Mesenchymal stem cell (in vitro differentiated cells and primary cell): Measurements from ENCODE around the gene COQ9.

Experiments
- DNase-seq: peaks from one replicate; pipeline ENCODE4 v3.0.0-alpha.2; 2013
- H2AFZ ChIP-seq: one replicate; pipeline ENCODE4 v1.6.1; 2013; ENCODE audit warnings: low read depth, mild to moderate bottlenecking, control low read depth, inconsistent platforms, low read length, moderate library complexity
- H2AK5ac ChIP-seq: 2 replicates; pipeline ENCODE4 v1.6.1; 2013; ENCODE audit warnings: low read length, moderate library complexity, mild to moderate bottlenecking, inconsistent platforms; ENCODE audit not compliant: severe bottlenecking
- H2BK120ac ChIP-seq: one replicate; pipeline ENCODE4 v1.6.1; 2013; ENCODE audit warnings: low read depth, mild to moderate bottlenecking, inconsistent platforms, low read length, moderate library complexity
- H2BK12ac ChIP-seq, 2 experiments: one replicate each; pipeline ENCODE4 v1.6.1; 2013; ENCODE audit warnings: inconsistent platforms in 2 of 2, low read length in 2 of 2, mild to moderate bottlenecking in 2 of 2, moderate library complexity in 2 of 2, control low read depth in 1 of 2
- H2BK15ac ChIP-seq: one replicate; pipeline ENCODE4 v1.6.1; 2013; ENCODE audit warnings: mild to moderate bottlenecking, low read depth, inconsistent platforms; ENCODE audit not compliant: poor library complexity, severe bottlenecking
- H2BK5ac ChIP-seq: 2 replicates; pipeline ENCODE4 v1.6.1; 2013; ENCODE audit warnings: low read depth, mild to moderate bottlenecking, low read length, control low read depth, inconsistent platforms; ENCODE audit not compliant: poor library complexity, severe bottlenecking
- H3K14ac ChIP-seq, 2 experiments: one replicate each; pipeline ENCODE4 v1.6.1; 2013; ENCODE audit warnings: inconsistent platforms in 2 of 2, low read length in 2 of 2, control low read depth in 1 of 2, mild to moderate bottlenecking in 1 of 2, moderate library complexity in 1 of 2
- H3K18ac ChIP-seq, 2 experiments: one replicate each; pipeline ENCODE4 v1.6.1; 2013; ENCODE audit warnings: inconsistent platforms in 2 of 2, low read length in 2 of 2, control low read depth in 1 of 2, low read depth in 1 of 2, mild to moderate bottlenecking in 1 of 2
- H3K23ac ChIP-seq, 2 experiments: one replicate each; pipeline ENCODE4 v1.6.1; 2013; ENCODE audit warnings: inconsistent platforms in 2 of 2, low read length in 2 of 2, mild to moderate bottlenecking in 2 of 2, moderate library complexity in 2 of 2, control low read depth in 1 of 2
- H3K27ac ChIP-seq: 2 replicates; pipeline ENCODE4 v1.5.1; 2013; ENCODE audit warnings: mild to moderate bottlenecking, moderate library complexity, low read length, control low read depth, inconsistent platforms; ENCODE audit not compliant: poor library complexity, severe bottlenecking
- H3K27me3 ChIP-seq, 2 experiments: 2 replicates each; pipeline versions ENCODE4 v1.6.1 to v1.7.0; 2013; ENCODE audit warnings: low read length in 2 of 2, mild to moderate bottlenecking in 2 of 2, moderate library complexity in 2 of 2, control low read depth in 1 of 2, inconsistent platforms in 1 of 2; ENCODE audit not compliant: control insufficient read depth in 1 of 2, insufficient read depth in 1 of 2
- H3K36me3 ChIP-seq, 2 experiments: 2 replicates each; pipeline versions ENCODE4 v1.6.1 to v1.7.0; 2013; ENCODE audit warnings: low read length in 2 of 2, control low read depth in 1 of 2, inconsistent platforms in 1 of 2, low read depth in 1 of 2, mild to moderate bottlenecking in 1 of 2; ENCODE audit not compliant: insufficient read depth in 2 of 2, control insufficient read depth in 1 of 2
- H3K4ac ChIP-seq, 2 experiments: one replicate each; pipeline ENCODE4 v1.6.1; 2013; ENCODE audit warnings: inconsistent platforms in 2 of 2, low read length in 2 of 2, mild to moderate bottlenecking in 2 of 2, moderate library complexity in 2 of 2, control low read depth in 1 of 2, low read depth in 1 of 2
- H3K4me1 ChIP-seq: 2 replicates; pipeline ENCODE4 v1.6.1; 2013; ENCODE audit warnings: low read depth, low read length, control low read depth; ENCODE audit not compliant: control insufficient read depth, insufficient read depth
- H3K4me2 ChIP-seq: 2 replicates; pipeline ENCODE4 v1.6.1; 2013; ENCODE audit warnings: low read length, mild to moderate bottlenecking, inconsistent platforms; ENCODE audit not compliant: poor library complexity, severe bottlenecking
- H3K4me3 ChIP-seq, 2 experiments: 2 replicates each; pipeline versions ENCODE4 v1.5.1 to v1.7.0; 2013; ENCODE audit warnings: low read length in 2 of 2, mild to moderate bottlenecking in 2 of 2, control low read depth in 1 of 2, low read depth in 1 of 2; ENCODE audit not compliant: insufficient read depth in 1 of 2
- H3K79me1 ChIP-seq: replicated peaks from 2 replicates; pipeline ENCODE4 v1.6.1; 2013; ENCODE audit warnings: mild to moderate bottlenecking, control low read depth, low read length, inconsistent platforms; ENCODE audit not compliant: poor library complexity, severe bottlenecking
- H3K9ac ChIP-seq: 2 replicates; pipeline ENCODE4 v1.7.0; 2013; ENCODE audit warnings: mild to moderate bottlenecking, low read length, moderate library complexity
- H3K9me3 ChIP-seq: 2 replicates; pipeline ENCODE4 v1.7.0; 2013; ENCODE audit warnings: mild to moderate bottlenecking, low read length; ENCODE audit not compliant: control insufficient read depth
- H4K8ac ChIP-seq: one replicate; pipeline ENCODE4 v1.6.1; 2013; ENCODE audit warnings: inconsistent platforms, mild to moderate bottlenecking, low read length, moderate library complexity
- H4K91ac ChIP-seq: one replicate; pipeline ENCODE4 v1.6.1; 2013; ENCODE audit warnings: mild to moderate bottlenecking, low read length, inconsistent platforms
- WGBS: methylation state at CpG from one replicate; pipeline ENCODE4 v1.1.7; 2013; ENCODE audit warnings: mixed read lengths; 5-methylcytosine and 5-hydroxymethylcytosine counted together

The COQ9 gene

DNA sequence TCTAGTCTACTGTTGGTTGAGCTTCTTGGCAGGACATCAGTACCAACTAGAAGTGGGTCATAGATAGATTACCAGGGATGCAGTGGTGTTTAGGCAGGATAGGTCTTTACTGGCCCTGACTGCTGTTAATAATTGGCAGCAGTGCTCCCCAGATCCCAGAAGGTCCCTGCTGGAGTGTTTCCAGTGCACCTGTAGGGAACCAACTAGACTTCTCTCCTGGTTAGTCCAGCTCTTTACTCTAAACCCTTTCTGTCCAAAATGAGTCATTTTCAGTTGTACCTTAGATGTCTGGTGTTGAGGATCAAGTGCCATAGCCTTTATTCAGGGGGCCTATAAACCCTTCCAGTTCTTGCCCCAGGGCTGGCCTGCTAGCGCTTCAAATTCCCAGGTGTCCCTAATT lies 23.9 kb downstream of the COQ9 start:
- Histone ChIP-seq H2BK5ac (no peak overlapping the region), H4K91ac (no peak overlapping the region)
- WGBS, result 100% methylated on average over 1 of the region's 1 CpG

DNA sequence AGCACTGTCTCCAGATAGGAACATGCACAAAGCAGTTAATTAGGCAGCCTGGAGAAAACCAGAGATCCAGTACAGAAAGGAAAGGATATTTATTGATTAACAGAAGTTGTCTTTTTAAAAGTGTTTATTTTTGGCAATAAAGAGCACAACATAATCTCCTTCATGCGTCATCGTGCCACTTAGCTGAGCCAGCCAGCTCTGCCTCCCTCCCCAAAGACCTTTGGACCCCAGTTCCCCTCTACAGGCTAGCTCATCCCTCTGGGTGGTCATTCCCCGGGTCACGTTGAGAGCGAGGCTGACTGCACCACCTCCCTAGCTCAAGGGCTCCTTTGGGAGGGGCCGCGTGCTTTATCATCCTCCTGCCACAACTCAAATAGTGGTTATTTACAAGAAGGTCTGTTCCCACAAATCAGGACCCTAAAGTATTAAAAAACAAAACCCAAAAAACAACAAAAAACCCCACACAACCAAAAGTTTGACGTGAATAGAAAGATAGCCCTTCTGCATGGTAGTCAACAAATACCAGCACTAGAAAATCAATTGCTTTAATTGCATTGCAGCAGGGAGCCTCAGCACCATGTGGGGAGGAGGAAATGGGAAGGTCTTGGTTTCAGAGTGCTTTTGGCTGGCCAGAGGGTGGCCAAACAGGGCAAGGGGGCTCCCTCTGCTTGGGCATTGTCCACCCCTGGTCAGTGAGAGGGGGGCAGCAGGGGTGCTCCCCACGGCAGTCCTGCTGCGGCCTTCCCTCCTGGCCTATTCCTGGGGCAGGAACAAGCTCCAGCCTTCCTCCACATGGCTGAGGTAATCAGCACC lies 24.8 kb downstream of the COQ9 start:
- peak overlapping the region; percentile 76 for H2BK15ac ChIP-seq
- no peak overlapping the region for H4K8ac ChIP-seq
- peak overlapping the region in 1 of 2 experiments; percentile 55 for H2BK12ac ChIP-seq
- no peak overlapping the region for H4K91ac ChIP-seq
- H2BK5ac ChIP-seq, result no peak overlapping the region
- peaks cover 67 to 80% of the 10 kb centered on the region in 2 experiments for H3K36me3 ChIP-seq
- peak overlapping the region; percentile 35 for H3K27ac ChIP-seq
- H3K18ac ChIP-seq, result no peak overlapping the region
- H3K4ac ChIP-seq, result no peak overlapping the region
- H3K27me3 ChIP-seq, result no peaks in the 10 kb centered on the region
- peak; percentile 53 for DNase-seq
- H2AFZ ChIP-seq, result no peak overlapping the region
- H3K9me3 ChIP-seq, result no peaks in the 10 kb centered on the region
- peak overlapping the region; percentile 27 for H3K9ac ChIP-seq
- no peak overlapping the region for H3K4me2 ChIP-seq
- no peak overlapping the region for H3K14ac ChIP-seq
- peaks cover 50% of the 10 kb centered on the region for H3K4me1 ChIP-seq
- H2BK120ac ChIP-seq, result no peak overlapping the region
- H2AK5ac ChIP-seq, result no peak overlapping the region
- 38% methylated on average over 10 of the region's 10 CpGs for WGBS
- H3K79me1 ChIP-seq, result peaks cover 28% of the 10 kb centered on the region
- no peak overlapping the region for H3K23ac ChIP-seq
- H3K4me3 ChIP-seq, result no peak overlapping the region

More for the DNA sequence above, 23.9 kb downstream of the COQ9 start:
- no peak overlapping the region for H3K27ac ChIP-seq
- no peak overlapping the region for H2BK120ac ChIP-seq
- H3K18ac ChIP-seq, result no peak overlapping the region
- no peak overlapping the region for H2AFZ ChIP-seq
- H3K4me1 ChIP-seq, result peaks cover 43% of the 10 kb centered on the region
- H3K4ac ChIP-seq, result no peak overlapping the region
- no peaks in the 10 kb centered on the region for H3K9me3 ChIP-seq
- no peaks in the 10 kb centered on the region for H3K27me3 ChIP-seq
- H2AK5ac ChIP-seq, result no peak overlapping the region
- peaks cover 21% of the 10 kb centered on the region for H3K79me1 ChIP-seq
- H3K4me2 ChIP-seq, result no peak overlapping the region
- H3K4me3 ChIP-seq, result no peak overlapping the region
- peak overlapping the region; percentile 21 for H3K9ac ChIP-seq
- DNase-seq, result no peak
- H2BK15ac ChIP-seq, result no peak overlapping the region
- H4K8ac ChIP-seq, result no peak overlapping the region
- H3K14ac ChIP-seq, result no peak overlapping the region
- H3K23ac ChIP-seq, result no peak overlapping the region
- peaks cover 62 to 87% of the 10 kb centered on the region in 2 experiments for H3K36me3 ChIP-seq
- no peak overlapping the region for H2BK12ac ChIP-seq

DNA sequence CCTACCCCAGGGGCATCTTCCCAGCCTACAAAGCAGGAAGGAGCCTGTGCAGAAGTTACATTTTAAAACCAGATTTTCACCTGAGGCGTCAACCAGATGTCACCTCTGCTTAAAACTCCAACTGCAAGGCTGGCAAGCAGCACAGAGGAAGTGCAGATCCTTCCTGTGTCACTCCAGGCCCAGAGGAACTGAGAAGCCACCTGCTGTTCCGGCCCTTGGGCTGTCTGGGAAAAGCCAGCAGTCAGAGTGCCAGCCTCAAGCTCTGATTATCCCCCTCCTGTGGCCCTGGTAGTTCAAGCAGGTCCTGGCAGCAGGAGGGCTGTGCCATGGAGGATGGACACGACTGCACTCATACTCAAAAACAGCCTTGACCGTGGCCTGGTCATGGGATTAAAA lies 25.4 kb downstream of the COQ9 start:
- Histone ChIP-seq H3K9ac (no peak overlapping the region), H3K4me3 (no peak overlapping the region), H3K4me2 (no peak overlapping the region), H2BK120ac (no peak overlapping the region), H3K4ac (no peak overlapping the region), H2BK12ac (peak overlapping the region in 1 of 2 experiments; percentile 55), H2AFZ (no peak overlapping the region), H3K4me1 (peaks cover 57% of the 10 kb centered on the region), H3K36me3 (peaks cover 73 to 78% of the 10 kb centered on the region in 2 experiments), H2BK5ac (no peak overlapping the region), H2AK5ac (no peak overlapping the region), H3K27me3 (no peaks in the 10 kb centered on the region), H3K79me1 (peaks cover 33% of the 10 kb centered on the region), H3K23ac (no peak overlapping the region), H3K9me3 (no peaks in the 10 kb centered on the region), H4K8ac (no peak overlapping the region), H3K14ac (no peak overlapping the region), H4K91ac (no peak overlapping the region), H3K18ac (no peak overlapping the region), H3K27ac (peak overlapping the region; percentile 35), H2BK15ac (no peak overlapping the region)
- WGBS, result 83% methylated on average over 2 of the region's 4 CpGs
- DNase-seq, result no peak

DNA sequence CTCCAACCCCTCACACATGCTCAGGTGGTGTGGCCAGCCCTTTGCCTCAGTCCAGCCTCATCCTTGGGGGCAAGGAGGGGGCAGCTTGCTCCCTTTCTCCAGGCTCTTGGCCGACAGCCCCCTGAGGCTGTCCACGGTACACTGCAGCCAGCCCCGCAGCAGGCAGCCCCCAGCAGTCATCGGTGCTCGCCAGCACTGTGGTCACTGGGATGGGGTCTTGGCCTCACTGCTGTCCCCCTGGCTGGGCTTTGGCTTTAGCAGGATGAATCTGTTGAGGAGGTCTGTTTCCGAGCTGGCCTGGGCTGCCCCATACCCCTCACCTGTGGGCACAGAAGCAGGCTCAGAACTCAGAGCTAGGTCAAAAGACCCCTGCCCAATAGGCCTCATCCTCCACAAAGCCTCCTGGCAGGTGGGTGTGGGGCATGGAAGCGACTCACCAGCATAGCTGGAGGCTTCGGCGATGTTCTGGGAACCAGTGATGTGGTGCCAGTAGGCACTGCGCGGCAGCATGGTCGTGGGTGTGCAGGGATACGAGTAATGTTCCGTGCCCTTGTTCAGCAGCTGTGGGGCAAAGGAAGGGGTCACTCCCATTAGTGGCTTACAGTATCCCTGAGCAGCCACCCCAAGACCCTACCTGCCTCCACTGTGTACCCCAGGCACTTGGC lies 26.0 kb downstream of the COQ9 start:
- no peak for DNase-seq
- no peak overlapping the region for H3K14ac ChIP-seq
- H2BK120ac ChIP-seq, result no peak overlapping the region
- peaks cover 60% of the 10 kb centered on the region for H3K4me1 ChIP-seq
- no peak overlapping the region for H3K9ac ChIP-seq
- H3K4me3 ChIP-seq, result no peak overlapping the region
- H3K23ac ChIP-seq, result no peak overlapping the region
- H3K4me2 ChIP-seq, result no peak overlapping the region
- H4K91ac ChIP-seq, result no peak overlapping the region
- H2AFZ ChIP-seq, result no peak overlapping the region
- no peak overlapping the region for H2BK15ac ChIP-seq
- H3K27ac ChIP-seq, result peak overlapping the region; percentile 5
- H3K27me3 ChIP-seq, result no peaks in the 10 kb centered on the region
- WGBS, result 91% methylated on average over 12 of the region's 14 CpGs
- no peak overlapping the region for H2BK5ac ChIP-seq
- H3K4ac ChIP-seq, result no peak overlapping the region
- H2BK12ac ChIP-seq, result no peak overlapping the region
- H3K18ac ChIP-seq, result no peak overlapping the region
- H4K8ac ChIP-seq, result no peak overlapping the region
- no peak overlapping the region for H2AK5ac ChIP-seq
- H3K79me1 ChIP-seq, result peaks cover 39% of the 10 kb centered on the region
- H3K9me3 ChIP-seq, result no peaks in the 10 kb centered on the region
- H3K36me3 ChIP-seq, result peaks cover 72 to 79% of the 10 kb centered on the region in 2 experiments
